A549 (cell line): ENCODE measurements around the gene ZHX3.

Experiments used
- CTCF ChIP-seq: fragments of >200 bp; sonication (Bioruptor Twin); formaldehyde crosslinking; IDR thresholded peaks from 3 replicates; pipeline ENCODE4 v1.5.1; 2016
- MAFK ChIP-seq: fragments of 450-650 bp; IDR thresholded peaks from 2 replicates; pipeline ENCODE4 v1.6.1; 2014; ENCODE audit not compliant: partially characterized antibody
- MYC ChIP-seq: IDR thresholded peaks from 2 replicates; pipeline ENCODE4 v1.6.1; 2012; ENCODE audit warnings: mild to moderate bottlenecking, inconsistent platforms, low read length, improper control_type of control experiment, borderline replicate concordance
- POLR2A ChIP-seq: IDR thresholded peaks from 2 replicates; pipeline ENCODE4 v1.6.1; 2012; ENCODE audit warnings: mild to moderate bottlenecking, low read length
- RFX5 ChIP-seq: fragments of 450-650 bp; IDR thresholded peaks from 2 replicates; pipeline ENCODE4 v1.7.1; 2014; ENCODE audit warnings: antibody characterized with exemption, mild to moderate bottlenecking, moderate library complexity

- TF ChIP-seq CTCF (peak; percentile 85), MYC (no peak), POLR2A (no peak), RFX5 (no peak), MAFK (no peak)
These were observed 144.3 kb downstream of the ZHX3 start for GRCh38 chr20:41173161-41173721.
